Caco-2 (cell line): ENCODE measurements around the gene TSPAN18. TPM values are rescaled to one million over a fixed set of nuclear protein-coding genes. Genes with fewer than 3 reads are reported as not detected.

Experiments
- BruUV-seq: library from RNA; stranded (reverse); fragments of 400-500 nt; replicated peaks from 2 replicates; lab custom pipeline; 2021; lab: Mats Ljungman, UMichigan
- CTCF ChIA-PET: fragments of 300-600 bp; sonication (Branson Sonifier 250); formaldehyde crosslinking; loops from one replicate; lab custom pipeline; 2022; ENCODE audit warnings: antibody characterized with exemption; lab: Charles Lee
- POLR2A ChIA-PET: fragments of 300-600 bp; sonication (Branson Sonifier 250); formaldehyde crosslinking; loops from one replicate; lab custom pipeline; 2022; ENCODE audit warnings: antibody characterized with exemption; lab: Charles Lee
- DNase-seq, 2 experiments: peaks; one replicate each; pipeline versions ENCODE4 v3.0.0 to v3.0.0-alpha.2; 2020 to 2022
- H3K27me3 ChIP-seq: replicated peaks from 2 replicates; pipeline ENCODE4 v1.6.0; 2011; ENCODE audit warnings: low read length; ENCODE audit not compliant: control insufficient read depth, insufficient read depth
- H3K36me3 ChIP-seq: 2 replicates; pipeline ENCODE4 v1.5.1; 2011; ENCODE audit warnings: low read length; ENCODE audit not compliant: control insufficient read depth, insufficient read depth
- H3K4me1 ChIP-seq: fragments of 250-450 bp; sonication (Bioruptor Pico); 2 replicates; pipeline ENCODE4 v1.5.1; 2020; ENCODE audit warnings: mild to moderate bottlenecking
- H3K4me3 ChIP-seq: 2 replicates; pipeline ENCODE4 v1.5.1; 2011; ENCODE audit warnings: low read depth, mild to moderate bottlenecking, control low read depth, low read length
- H3K9me3 ChIP-seq: fragments of 250-450 bp; sonication (Bioruptor Pico); 2 replicates; pipeline ENCODE4 v1.5.1; 2020; ENCODE audit warnings: mild to moderate bottlenecking, moderate library complexity
- H3K27ac Mint-ChIP-seq: one replicate; pipeline ENCODE4 v1.8.0; 2022; ENCODE audit warnings: mixed read lengths; ENCODE audit not compliant: unreplicated experiment
- H3K27me3 Mint-ChIP-seq: one replicate; pipeline ENCODE4 v1.8.0; 2022; ENCODE audit warnings: mixed read lengths; ENCODE audit not compliant: insufficient read depth, unreplicated experiment
- H3K36me3 Mint-ChIP-seq: one replicate; pipeline ENCODE4 v1.8.0; 2022; ENCODE audit warnings: mild to moderate bottlenecking, mixed read lengths; ENCODE audit not compliant: insufficient read depth, unreplicated experiment
- H3K4me1 Mint-ChIP-seq: one replicate; pipeline ENCODE4 v1.8.0; 2022; ENCODE audit warnings: low read depth, mixed read lengths; ENCODE audit not compliant: unreplicated experiment
- H3K4me3 Mint-ChIP-seq: one replicate; pipeline ENCODE4 v1.8.0; 2022; ENCODE audit warnings: mild to moderate bottlenecking, moderate library complexity, mixed read lengths; ENCODE audit not compliant: unreplicated experiment
- H3K9me3 Mint-ChIP-seq: one replicate; pipeline ENCODE4 v1.8.0; 2022; ENCODE audit warnings: mixed read lengths; ENCODE audit not compliant: unreplicated experiment
- intact Hi-C: fragments of 100-400 bp; cut with micrococcal nuclease; formaldehyde crosslinking; loops from one replicate; pipeline ENCODE4 v1.10.0; 2022; ENCODE audit not compliant: unreplicated experiment
- total RNA-seq: library from RNA; stranded (reverse); gene quantifications from 2 replicates; pipeline ENCODE4 v1.2.3, GENCODE V29; 2022
- TF ChIP-seq, protein P1 (sequence below), 2 experiments: fragments of 200-600 bp in 1 of 2; IDR thresholded peaks; 1 replicate in 1 of 2; 2 replicates in 1 of 2; pipeline versions ENCODE4 v1.5.1 to v1.8.0; 2011 to 2022; ENCODE audit warnings: antibody characterized with exemption in 1 of 2, control low read depth in 1 of 2, inconsistent platforms in 1 of 2, low read depth in 1 of 2, low read length in 1 of 2, mild to moderate bottlenecking in 1 of 2, moderate library complexity in 1 of 2; ENCODE audit not compliant: insufficient read depth in 1 of 2, severe bottlenecking in 1 of 2, unreplicated experiment in 1 of 2

The TSPAN18 gene
- total RNA-seq, 1 experiment from 2014 or later, result 7.4 TPM

- H3K36me3 ChIP-seq, result no peaks in the 10 kb centered on the region
- CTCF ChIA-PET, result no interaction called here
- H3K27ac Mint-ChIP-seq, result no peak overlapping the region
- H3K4me3 Mint-ChIP-seq, result no peak overlapping the region
- no peak overlapping the region for H3K4me3 ChIP-seq
- POLR2A ChIA-PET, result no interaction called here
- no peaks in the 10 kb centered on the region for H3K4me1 Mint-ChIP-seq
- TF ChIP-seq, protein P1, sequence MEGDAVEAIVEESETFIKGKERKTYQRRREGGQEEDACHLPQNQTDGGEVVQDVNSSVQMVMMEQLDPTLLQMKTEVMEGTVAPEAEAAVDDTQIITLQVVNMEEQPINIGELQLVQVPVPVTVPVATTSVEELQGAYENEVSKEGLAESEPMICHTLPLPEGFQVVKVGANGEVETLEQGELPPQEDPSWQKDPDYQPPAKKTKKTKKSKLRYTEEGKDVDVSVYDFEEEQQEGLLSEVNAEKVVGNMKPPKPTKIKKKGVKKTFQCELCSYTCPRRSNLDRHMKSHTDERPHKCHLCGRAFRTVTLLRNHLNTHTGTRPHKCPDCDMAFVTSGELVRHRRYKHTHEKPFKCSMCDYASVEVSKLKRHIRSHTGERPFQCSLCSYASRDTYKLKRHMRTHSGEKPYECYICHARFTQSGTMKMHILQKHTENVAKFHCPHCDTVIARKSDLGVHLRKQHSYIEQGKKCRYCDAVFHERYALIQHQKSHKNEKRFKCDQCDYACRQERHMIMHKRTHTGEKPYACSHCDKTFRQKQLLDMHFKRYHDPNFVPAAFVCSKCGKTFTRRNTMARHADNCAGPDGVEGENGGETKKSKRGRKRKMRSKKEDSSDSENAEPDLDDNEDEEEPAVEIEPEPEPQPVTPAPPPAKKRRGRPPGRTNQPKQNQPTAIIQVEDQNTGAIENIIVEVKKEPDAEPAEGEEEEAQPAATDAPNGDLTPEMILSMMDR (IDR thresholded peaks at IDR 0.05; ENCODE audit: insufficient read depth in 1 of 2, low read depth in 1 of 2, low read length in 1 of 2, severe bottlenecking in 1 of 2, unreplicated experiment in 1 of 2), result no peak
- no TSS peak for BruUV-seq
- no peaks in the 10 kb centered on the region for H3K27me3 ChIP-seq
- no peaks in the 10 kb centered on the region for H3K36me3 Mint-ChIP-seq
- no peaks in the 10 kb centered on the region for H3K4me1 ChIP-seq
- intact Hi-C loops, result no loop called here
- no peak for DNase-seq
- H3K9me3 ChIP-seq, result no peaks in the 10 kb centered on the region
- no peaks in the 10 kb centered on the region for H3K27me3 Mint-ChIP-seq
- no peaks in the 10 kb centered on the region for H3K9me3 Mint-ChIP-seq
Measured at GRCh38 chr11:44795803-44796535, 69.2 kb downstream of the TSPAN18 start.

- POLR2A ChIA-PET, result no interaction called here
- Histone ChIP-seq H3K27me3 (no peaks in the 10 kb centered on the region), H3K36me3 (no peaks in the 10 kb centered on the region), H3K4me3 (no peak overlapping the region), H3K9me3 (no peaks in the 10 kb centered on the region), H3K4me1 (no peaks in the 10 kb centered on the region)
- CTCF ChIA-PET, result no interaction called here
- Mint-ChIP-seq H3K4me1 (no peaks in the 10 kb centered on the region), H3K9me3 (no peaks in the 10 kb centered on the region), H3K27ac (no peak overlapping the region), H3K4me3 (no peak overlapping the region), H3K36me3 (no peaks in the 10 kb centered on the region), H3K27me3 (no peaks in the 10 kb centered on the region)
- DNase-seq, result no peak
- TF ChIP-seq, protein P1 (IDR thresholded peaks at IDR 0.05; ENCODE audit: insufficient read depth in 1 of 2, low read depth in 1 of 2, low read length in 1 of 2, severe bottlenecking in 1 of 2, unreplicated experiment in 1 of 2), result no peak
- BruUV-seq, result no TSS peak
- intact Hi-C loops, result no loop called here
Measured at GRCh38 chr11:44797051-44797450, 70.3 kb downstream of the TSPAN18 start.

DNA sequence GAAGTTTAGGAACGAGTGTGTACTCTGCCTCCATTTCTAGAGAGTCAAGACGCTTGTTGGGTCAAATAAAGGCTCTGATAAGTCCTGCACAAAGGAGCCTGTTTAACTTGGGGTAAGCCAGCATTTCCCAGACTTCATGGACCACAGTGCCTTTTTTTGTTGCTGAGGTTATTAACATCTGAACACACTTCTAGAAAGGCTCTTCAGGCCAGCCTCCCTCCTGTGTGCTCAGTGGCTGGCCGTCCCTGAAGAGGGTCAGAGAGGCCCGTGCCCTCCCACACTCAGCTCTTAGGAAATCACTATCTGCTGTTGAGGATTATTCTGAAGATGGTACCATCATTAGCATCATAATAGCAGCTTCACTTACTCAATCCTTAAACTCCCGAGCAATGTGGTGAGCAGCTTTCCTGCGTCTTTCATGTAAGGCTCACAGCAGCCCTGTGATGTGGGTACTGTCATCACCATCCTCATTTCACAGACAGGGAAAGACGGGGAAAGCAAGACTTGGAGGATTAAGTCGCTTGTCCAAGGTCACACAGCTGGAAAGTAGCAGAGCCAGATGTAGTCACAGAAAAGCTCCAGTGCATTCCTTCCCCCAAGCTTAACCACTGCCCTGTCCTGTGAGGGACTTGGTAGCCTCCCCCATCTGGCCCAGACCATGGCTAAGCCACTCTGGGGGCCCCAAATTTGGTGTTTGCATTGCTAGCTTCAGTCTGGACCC lies 71.3 kb downstream of the TSPAN18 start:
- TF ChIP-seq, protein P1 (IDR thresholded peaks at IDR 0.05; ENCODE audit: insufficient read depth in 1 of 2, low read depth in 1 of 2, low read length in 1 of 2, severe bottlenecking in 1 of 2, unreplicated experiment in 1 of 2), result no peak
- Mint-ChIP-seq H3K36me3 (no peaks in the 10 kb centered on the region), H3K9me3 (no peaks in the 10 kb centered on the region), H3K27ac (no peak overlapping the region), H3K4me1 (no peaks in the 10 kb centered on the region), H3K4me3 (no peak overlapping the region), H3K27me3 (peaks cover 2% of the 10 kb centered on the region)
- CTCF ChIA-PET, result no interaction called here
- POLR2A ChIA-PET, result no interaction called here
- Histone ChIP-seq H3K4me3 (no peak overlapping the region), H3K27me3 (no peaks in the 10 kb centered on the region), H3K4me1 (no peaks in the 10 kb centered on the region), H3K9me3 (no peaks in the 10 kb centered on the region), H3K36me3 (no peaks in the 10 kb centered on the region)
- intact Hi-C loops, result no loop called here
- no peak for DNase-seq
- BruUV-seq, result no TSS peak
